Activated CD8-positive, alpha-beta memory T cell treated with anti-CD3 and anti-CD28 coated beads, Interleukin-2, amount 50 U/mL, for 24 hours (primary cell): ENCODE results near the gene OLFM3.

Experiments
- DNase-seq: peaks from one replicate; pipeline ENCODE4 v3.0.0-alpha.2; 2020; ENCODE audit errors: extremely low read depth

The OLFM3 gene

DNA sequence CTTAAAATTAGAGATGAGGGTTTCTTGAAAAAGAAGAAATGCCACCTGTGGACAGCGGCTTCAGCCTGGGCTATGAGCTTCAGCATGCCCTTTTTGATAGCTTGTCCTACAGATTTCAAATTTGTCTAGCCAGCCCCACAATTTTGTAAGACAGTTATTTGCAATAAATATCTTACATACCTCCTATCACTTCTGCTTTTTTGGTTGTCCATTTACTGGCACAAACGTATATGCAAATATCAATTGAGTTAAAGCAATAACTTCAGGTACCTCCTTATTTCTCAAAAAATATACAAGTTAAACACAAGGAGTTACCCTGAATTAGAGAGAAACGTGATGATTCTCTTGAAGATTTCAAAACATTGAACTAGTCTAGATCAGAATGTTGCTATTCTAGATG, 53.5 kb downstream of the OLFM3 start:
- DNase-seq = no peak

DNA sequence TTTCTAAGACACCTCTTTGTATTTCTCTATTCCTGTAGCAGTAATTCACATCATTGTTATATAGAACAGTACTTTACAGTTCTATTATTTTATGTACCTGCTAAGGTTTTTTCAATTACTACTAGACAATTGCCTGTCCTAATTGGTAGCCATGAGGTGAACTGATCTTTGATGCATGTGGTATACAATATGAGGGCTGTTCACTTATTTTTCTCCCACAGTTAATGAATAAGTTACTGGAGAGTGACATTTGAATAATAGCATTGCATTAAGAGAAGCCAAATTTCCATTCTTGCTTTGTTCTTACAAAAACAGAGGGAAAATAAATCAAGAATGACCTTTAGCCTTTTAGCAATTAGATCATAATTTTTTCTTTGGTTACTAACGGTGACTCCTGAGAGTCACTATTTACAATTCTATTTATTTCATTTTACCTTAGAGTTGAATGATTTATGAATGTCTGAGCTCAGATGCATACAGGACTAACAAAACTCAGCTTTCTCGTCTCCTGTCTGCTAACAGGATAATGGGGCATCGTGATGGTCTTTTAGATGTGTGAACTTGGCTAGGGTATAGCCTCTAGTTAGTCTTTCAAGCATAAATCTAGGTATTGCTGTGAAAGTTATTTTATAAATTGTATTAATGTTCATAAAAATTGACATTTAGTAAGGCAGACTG, 54.1 kb downstream of the OLFM3 start:
- DNase-seq = no peak

DNA sequence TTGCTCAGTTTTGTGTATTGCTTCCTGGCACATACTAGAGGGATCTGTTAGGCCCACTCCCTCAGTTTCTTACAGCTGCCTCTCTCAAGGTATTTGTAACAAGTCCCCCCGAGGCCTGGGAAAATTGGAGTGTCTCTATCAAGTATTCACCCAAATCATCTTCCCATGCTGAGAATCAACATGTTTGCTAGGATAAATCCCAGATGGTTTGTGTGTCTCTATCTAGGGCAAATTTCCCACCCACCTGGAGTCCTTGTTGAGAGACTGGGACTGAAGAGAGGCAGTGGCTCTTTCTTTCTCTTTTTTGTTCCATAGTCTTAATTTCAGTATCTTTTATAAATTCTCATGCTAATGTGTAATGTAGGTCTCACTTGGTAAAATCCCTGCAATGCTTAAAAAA, 58.0 kb downstream of the OLFM3 start:
- no peak for DNase-seq

DNA sequence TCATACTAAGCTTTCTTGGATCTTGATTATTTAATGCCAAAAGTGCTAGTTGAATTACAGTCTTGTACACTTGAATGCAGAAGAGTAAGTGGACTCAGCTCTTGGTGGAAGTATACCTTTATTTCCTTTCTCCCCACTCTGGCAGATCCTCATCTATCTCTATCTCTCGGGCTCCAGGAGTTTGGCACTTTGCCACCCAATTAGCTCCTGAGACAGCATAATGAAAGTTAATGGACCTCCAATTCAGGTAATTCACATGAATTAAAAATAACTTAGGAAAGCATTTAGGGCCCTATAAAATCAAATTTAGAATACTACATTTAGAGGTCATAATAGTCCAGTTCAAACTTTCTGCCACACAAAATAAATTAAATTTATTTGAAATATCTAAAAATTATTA, 67.4 kb downstream of the OLFM3 start:
- DNase-seq = no peak

- no peak for DNase-seq
Observed at GRCh38 chr1:101928829-101929228, 67.9 kb downstream of the OLFM3 start.

GRCh38 chr1:101924700-101925099, 72.0 kb downstream of the OLFM3 start:
- no peak for DNase-seq

DNA sequence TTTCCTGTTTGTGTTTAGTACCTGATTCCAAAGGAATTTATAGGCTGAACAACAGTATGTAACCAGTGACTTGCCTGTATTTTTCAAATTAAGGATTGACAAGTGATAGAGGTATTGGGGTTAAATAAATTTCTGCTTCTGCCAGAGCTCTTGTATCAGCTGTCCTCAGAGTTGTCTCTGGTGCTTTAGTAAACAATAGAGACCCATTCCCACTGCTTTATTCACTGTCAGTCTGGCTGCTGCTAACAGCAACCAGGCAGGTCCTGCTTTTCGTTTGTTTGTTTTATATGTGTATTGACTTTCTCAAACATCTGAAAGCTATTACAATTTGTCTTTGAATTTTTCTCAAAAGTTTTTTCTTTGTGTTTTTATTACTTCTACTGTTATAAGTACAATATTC, 76.1 kb downstream of the OLFM3 start:
- DNase-seq = no peak

DNA sequence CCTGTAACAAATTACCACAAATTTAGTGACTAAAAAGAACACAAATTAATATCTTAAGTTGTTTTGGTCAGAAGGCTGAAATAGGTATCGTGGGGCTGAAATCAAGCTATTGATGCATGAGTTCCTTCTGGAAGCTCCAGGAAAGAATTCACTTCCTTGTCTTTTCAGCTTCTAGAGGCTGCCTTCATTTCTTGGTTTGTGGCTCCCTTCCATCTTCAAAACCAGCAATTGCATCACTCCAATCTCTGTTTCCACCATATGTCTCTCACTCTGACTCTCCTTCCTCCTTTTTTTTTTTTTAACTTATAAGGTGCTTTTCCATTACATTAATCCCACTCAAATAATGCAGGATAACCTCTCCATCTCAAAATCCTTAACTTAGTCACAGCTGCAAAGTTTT, 78.4 kb downstream of the OLFM3 start:
- DNase-seq = no peak

- no peak for DNase-seq
Observed at GRCh38 chr1:101915597-101915996, 81.1 kb downstream of the OLFM3 start.

DNA sequence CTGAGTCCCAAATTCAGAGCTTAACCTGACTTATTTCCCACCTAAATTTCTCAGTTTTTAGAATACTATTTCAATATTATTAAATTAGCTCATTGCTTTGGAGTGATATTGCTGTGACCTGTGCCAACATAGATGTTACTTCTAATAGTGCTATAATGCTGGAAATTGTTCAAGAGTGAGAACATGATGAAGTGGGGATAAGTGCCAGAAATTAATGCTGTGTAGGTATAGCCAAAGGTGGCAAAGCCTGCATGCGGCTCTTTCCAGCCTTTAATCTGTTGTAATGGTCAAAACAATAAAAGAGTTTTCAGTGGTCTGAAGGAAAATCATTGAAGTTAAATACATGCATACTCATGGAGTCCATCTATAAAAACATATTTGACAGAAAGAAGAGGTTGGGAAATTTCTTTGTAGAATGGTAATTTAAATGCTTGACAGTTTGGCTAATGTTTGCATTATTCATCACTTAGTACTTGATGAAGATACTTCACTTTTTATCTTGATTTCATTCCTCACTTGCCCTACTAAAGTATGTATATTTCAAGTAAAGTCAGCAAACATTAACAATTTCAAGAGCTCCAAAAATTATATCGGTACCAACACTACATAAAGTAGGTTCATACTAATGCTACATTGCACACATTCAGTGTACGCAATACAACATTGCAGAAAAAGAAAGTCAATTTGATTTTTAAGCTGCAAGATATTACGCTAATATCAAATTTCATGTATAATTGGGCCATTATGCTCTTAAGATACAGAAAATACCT, 82.1 kb downstream of the OLFM3 start:
- no peak for DNase-seq

GRCh38 chr1:101911894-101912293, 84.8 kb downstream of the OLFM3 start:
- DNase-seq = no peak

- DNase-seq = no peak
Observed at GRCh38 chr1:101908980-101909379, 87.7 kb downstream of the OLFM3 start.

GRCh38 chr1:101907264-101907663, 89.5 kb downstream of the OLFM3 start:
- no peak for DNase-seq

GRCh38 chr1:101905283-101905835, 91.4 kb downstream of the OLFM3 start:
- no peak for DNase-seq

GRCh38 chr1:101902199-101902598, 94.5 kb downstream of the OLFM3 start:
- DNase-seq = no peak

- no peak for DNase-seq
Observed at GRCh38 chr1:101898137-101898536, 98.6 kb downstream of the OLFM3 start.

DNA sequence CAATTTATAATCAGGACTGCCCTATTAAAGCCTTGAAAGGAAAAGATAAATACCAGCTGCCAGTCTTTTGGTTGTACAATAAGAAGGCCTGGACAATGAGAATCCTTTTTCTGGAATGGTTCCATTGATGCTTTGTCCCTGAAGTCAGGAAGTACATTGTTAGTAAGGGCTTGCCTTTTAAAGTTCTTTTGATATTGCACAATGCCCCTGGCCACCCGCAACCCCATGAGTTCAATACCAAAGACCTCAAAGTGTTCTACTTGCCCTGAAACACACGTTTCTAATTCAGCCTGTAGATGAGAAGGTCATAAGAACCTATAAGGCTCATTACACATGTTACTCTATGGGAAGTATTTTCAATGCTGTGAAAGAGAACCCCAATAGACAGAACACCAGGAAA, 112.1 kb downstream of the OLFM3 start:
- DNase-seq = no peak

GRCh38 chr1:101875891-101876290, 120.8 kb downstream of the OLFM3 start:
- DNase-seq = no peak

DNA sequence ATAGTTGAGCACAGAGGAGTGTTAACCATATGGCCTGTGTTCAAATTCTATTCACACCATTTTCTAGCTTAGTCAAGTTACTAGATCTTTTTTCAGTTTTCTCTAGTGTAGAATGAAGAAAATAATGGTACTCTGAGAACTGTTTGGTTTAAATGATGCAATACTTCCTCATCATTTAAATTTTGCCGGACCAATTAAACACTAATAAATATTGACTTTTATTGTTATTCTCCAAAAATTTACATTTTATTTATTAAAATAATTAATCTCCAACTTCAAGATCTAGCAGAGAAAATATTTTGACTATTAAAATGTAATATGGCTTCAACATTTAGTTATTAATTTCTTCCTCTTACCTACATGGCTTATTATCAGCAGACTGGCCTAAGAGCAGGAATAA, 123.1 kb downstream of the OLFM3 start:
- no peak for DNase-seq

GRCh38 chr1:101859941-101860340, 136.8 kb downstream of the OLFM3 start:
- DNase-seq = no peak

DNA sequence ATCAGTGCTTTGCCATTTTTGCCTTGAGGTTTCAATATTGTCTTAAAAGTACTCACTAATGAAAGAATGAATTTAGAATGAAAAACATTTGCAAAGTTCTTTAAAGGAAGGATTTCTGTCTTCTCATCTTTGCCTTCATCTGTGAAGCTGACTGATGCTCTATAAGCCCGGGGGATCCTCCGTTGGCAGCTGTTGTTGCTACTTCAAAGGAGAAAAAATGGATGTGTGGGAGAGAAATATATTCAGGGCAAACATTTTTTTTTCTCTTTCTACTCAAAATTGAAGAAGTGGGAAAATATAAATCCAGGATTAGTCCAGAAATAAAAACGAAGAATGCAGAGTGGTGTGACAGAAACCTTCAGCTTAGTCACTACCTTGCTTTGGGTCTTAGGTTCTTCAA, 142.5 kb downstream of the OLFM3 start:
- no peak for DNase-seq

GRCh38 chr1:101852936-101853335, 143.8 kb downstream of the OLFM3 start:
- DNase-seq = no peak

DNA sequence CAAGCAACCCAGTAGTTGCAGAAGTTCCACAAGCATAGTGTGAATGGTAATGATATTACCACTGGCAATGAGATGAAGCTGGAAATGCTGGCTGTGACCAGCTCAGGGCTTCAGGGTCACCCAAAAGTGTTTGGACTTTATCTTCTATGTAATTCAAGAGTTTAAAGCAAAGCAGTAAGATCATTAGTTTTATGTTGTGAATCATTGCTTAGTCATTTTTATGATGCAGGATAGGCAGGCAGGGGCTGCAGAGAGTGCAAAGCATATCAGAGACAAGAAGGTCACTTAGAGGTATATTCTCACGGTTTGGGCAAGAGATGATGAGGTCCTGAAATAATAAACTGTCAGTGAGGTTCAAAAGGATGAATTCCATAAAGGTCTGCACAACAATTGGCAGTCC, 147.4 kb downstream of the OLFM3 start:
- no peak for DNase-seq
